ENCODE data around the gene FOXL3.
"Not testable (repeated sequence)": the region's sequence is repeated elsewhere in the genome, so short reads cannot be mapped to it uniquely, and the experiment has no call there.

The FOXL3 gene

GRCh38 chr7:289209-289755 is 688 bp upstream of the FOXL3 start:
- DNase-seq (ENCODE audit: low read depth in 2 of 2), result no peak

- no peak for DNase-seq (ENCODE audit: low read depth in 2 of 2)
These were observed 793 bp downstream of the FOXL3 start for GRCh38 chr7:290554-291372.

- DNase-seq (ENCODE audit: low read depth in 2 of 2), result no peak
These were observed 1.6 kb downstream of the FOXL3 start for GRCh38 chr7:291373-292092.

DNA sequence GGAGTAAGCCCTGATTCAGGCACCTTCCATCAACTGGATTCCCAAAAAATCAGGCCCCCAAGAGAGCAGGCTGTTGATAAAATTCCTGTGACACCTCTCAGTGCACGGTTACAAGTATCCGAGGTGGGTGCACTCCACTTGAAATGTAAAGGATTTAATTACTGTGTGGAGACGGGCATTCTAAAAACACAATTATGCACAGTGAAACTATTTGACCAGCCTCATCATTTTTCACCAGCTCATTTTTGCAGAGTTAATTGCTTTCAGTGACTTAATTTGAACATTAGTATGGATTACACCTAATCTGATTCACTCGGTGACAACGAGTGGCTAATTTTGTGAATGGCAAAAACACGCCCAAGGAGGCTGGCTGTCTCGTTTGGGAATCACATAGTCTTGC is 2.3 kb downstream of the FOXL3 start:
- DNase-seq (ENCODE audit: low read depth in 2 of 2), result no peak

DNA sequence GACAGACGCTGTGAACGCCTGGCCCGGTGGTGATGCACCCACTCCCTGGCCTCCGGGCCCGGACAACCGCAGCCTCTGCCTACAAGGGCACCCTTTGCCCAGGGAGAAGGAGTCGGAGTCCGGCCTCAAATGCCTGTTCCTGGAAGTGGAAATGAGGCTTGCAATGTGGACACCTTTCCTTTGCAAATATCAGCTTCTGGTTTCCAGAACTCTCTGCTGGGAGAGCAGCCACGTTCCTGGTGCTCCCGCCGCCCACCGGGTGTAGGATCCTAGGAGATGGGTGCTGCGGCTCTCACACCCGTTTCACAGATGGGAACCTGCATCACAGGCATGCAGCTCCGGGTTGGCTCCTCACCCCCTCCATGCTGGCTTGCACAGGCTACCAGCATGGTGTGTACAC is 2.9 kb downstream of the FOXL3 start:
- DNase-seq (ENCODE audit: low read depth in 2 of 2), result no peak

GRCh38 chr7:293681-294439 is 3.9 kb downstream of the FOXL3 start:
- no peak for DNase-seq (ENCODE audit: low read depth in 2 of 2)

GRCh38 chr7:294440-295154 is 4.6 kb downstream of the FOXL3 start:
- DNase-seq (ENCODE audit: low read depth in 2 of 2), result no peak

GRCh38 chr7:295155-296154 is 5.5 kb downstream of the FOXL3 start:
- no peak for DNase-seq (ENCODE audit: low read depth in 2 of 2)

GRCh38 chr7:296373-296945 is 6.5 kb downstream of the FOXL3 start:
- no peak for DNase-seq (ENCODE audit: low read depth in 2 of 2)

- DNase-seq (ENCODE audit: low read depth in 2 of 2), result not testable (repeated sequence)
These were observed 7.2 kb downstream of the FOXL3 start for GRCh38 chr7:297141-297540.

- DNase-seq (ENCODE audit: low read depth in 2 of 2), result no peak
These were observed 7.8 kb downstream of the FOXL3 start for GRCh38 chr7:297611-298374.

- no peak for DNase-seq (ENCODE audit: low read depth in 2 of 2)
These were observed 8.4 kb downstream of the FOXL3 start for GRCh38 chr7:298375-298702.

DNA sequence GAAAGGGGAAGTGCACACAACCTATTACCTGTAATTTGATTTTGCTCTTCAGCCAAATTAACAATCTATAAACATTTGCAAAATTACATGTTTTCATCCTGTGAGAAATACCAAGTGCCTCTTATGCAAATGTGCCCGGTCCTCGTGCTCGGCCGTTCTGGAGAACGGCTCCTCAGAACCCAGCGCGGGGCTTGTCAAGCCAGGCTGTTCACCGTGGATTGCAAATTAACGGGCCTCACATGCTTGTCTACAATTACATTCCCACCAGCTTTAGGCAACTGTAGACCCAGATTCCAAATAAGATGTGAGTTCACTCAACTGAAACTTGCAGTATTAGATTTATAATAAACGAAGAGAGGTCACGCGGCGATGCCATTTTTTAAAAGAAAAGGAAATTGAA is 8.8 kb downstream of the FOXL3 start:
- DNase-seq (ENCODE audit: low read depth in 2 of 2), result no peak

GRCh38 chr7:299169-299568 is 9.2 kb downstream of the FOXL3 start:
- no peak for DNase-seq (ENCODE audit: low read depth in 2 of 2)

- no peak for DNase-seq (ENCODE audit: low read depth in 2 of 2)
These were observed 9.7 kb downstream of the FOXL3 start for GRCh38 chr7:299628-300027.

DNA sequence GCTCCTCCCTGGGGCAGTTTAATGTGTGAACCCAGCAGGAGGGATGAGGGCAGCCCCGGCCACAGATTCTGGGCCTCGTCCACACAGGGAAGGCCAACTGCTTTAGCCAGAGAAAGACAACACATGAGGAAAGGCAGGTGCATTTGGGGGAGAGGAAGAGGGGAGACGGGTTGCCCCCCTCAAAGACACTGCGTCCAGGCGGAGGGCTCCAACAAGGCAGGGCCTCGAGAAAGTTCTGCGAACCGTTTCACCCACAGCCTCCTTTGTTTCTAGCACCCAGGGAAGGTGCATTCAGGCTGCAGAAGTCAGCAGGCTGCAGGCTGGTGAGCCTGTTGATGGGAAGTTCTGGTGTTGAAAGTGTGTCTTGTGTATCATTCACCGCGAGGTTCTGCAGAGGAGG is 10.1 kb downstream of the FOXL3 start:
- DNase-seq (ENCODE audit: low read depth in 2 of 2), result no peak

DNA sequence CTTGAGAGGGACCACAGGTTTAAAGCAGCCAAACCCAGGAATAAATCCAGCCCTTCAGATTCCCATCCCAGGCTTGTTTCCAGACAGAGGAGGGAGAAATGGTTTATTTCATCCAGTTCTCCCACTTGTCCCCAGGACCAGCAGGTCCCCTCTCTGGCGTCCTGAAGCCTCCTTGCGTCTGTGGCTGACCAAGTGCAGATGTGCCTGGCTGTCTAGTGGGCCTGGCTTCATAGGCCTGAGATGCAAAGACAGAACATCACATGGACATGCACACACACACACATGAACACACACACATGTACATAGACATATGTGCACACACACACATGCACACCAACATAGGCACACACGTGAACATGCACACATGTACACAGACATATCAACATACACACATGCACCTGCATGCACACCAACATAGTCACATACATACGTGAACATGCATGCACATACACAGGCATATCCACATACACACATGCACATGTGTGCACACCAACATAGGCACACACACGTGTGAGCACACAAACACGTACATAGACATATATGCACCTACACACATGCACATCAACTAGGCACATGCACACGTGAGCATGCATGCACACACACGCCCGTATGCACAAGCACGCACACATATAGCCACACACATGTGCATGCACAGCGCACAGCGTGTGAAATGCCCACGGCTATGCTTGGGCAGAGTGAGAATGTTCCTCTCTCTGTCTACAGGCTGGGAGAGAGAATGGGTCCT is 10.7 kb downstream of the FOXL3 start:
- DNase-seq (ENCODE audit: low read depth in 2 of 2), result no peak

DNA sequence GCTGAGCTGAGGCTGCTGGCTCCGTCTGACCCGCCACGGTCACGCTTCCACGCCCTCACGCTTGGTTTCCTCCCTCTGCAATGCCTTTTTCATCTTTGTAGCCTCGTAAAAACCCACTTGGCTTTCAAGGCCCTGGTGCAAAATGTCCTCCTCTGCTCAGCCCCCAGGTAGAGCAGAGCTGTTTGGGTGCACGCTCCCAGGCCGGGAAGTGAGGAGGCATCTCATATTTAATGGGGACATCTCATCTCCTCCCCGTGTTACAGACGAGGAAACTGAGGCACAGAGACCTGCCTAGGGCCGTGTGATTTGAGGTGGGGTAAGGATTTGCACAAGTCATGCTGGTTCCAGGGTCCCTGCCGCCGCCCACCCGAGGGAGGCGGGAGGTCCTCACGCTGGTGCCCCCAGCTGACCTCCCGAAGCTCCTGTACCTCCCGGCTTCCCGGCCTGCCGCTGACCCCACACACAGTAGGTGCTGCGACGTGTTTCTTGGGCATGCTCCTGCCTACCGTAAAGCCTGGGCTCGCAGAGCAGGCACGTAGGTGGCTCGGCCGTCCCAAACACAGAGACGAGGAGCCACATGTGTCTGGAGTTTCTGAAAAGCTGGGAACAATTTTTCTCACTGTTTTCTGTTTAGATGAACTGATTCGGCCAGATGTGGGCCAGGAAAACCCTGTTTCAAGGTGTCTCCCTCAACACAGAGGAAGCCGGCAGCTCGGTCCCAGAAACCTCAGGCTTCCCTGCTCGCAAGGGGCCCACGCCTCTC is 11.5 kb downstream of the FOXL3 start:
- DNase-seq (ENCODE audit: low read depth in 2 of 2), result no peak

All from stimulated activated CD4-positive, alpha-beta T cell treated with anti-CD3 and anti-CD28 coated beads, Interleukin-12 subunit alpha, Interleukin-12 subunit beta, amount 100 ng/mL, for 24 hours (primary cell).